Fibroblast of lung (primary cell): Measurements from ENCODE around the gene PTPRA.

Experiments used
- EZH2 ChIP-seq: IDR thresholded peaks from 2 replicates; pipeline ENCODE4 v1.5.1; 2012; ENCODE audit warnings: low read length, control low read depth, mild to moderate bottlenecking; ENCODE audit errors: missing control alignments
- TF ChIP-seq, protein P1 (sequence below), 2 donors: IDR thresholded peaks in 1 of 2; conservative IDR thresholded peaks in 1 of 2; 1 replicate in 1 of 2; 2 replicates in 1 of 2; pipeline ENCODE4 v1.5.1; 2011 to 2012; ENCODE audit warnings: low read length in 2 of 2, control low read depth in 1 of 2, inconsistent platforms in 1 of 2, low read depth in 1 of 2, mild to moderate bottlenecking in 1 of 2

DNA sequence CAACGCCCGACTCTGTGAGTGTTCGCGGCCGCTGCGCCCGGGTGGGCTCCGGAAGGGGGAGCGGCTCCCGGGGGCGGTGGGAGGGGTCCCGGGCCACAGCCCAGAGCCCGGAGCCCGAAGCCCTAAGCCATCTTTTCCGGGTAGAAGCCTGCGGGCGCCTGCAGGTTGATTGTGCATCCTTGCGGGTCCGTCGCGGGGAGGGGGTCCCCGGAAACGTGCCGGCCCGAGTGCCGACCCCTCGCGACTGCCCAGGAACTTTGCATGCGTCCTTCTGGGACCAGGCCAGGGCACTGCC, 413 bp downstream of the PTPRA start:
- TF ChIP-seq, protein P1, sequence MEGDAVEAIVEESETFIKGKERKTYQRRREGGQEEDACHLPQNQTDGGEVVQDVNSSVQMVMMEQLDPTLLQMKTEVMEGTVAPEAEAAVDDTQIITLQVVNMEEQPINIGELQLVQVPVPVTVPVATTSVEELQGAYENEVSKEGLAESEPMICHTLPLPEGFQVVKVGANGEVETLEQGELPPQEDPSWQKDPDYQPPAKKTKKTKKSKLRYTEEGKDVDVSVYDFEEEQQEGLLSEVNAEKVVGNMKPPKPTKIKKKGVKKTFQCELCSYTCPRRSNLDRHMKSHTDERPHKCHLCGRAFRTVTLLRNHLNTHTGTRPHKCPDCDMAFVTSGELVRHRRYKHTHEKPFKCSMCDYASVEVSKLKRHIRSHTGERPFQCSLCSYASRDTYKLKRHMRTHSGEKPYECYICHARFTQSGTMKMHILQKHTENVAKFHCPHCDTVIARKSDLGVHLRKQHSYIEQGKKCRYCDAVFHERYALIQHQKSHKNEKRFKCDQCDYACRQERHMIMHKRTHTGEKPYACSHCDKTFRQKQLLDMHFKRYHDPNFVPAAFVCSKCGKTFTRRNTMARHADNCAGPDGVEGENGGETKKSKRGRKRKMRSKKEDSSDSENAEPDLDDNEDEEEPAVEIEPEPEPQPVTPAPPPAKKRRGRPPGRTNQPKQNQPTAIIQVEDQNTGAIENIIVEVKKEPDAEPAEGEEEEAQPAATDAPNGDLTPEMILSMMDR (conservative IDR thresholded peaks at IDR 0.05 in 1 of 2, IDR thresholded peaks at IDR 0.05 in 1 of 2; ENCODE audit: low read depth in 1 of 2, low read length in 2 of 2) = no peak
- TF ChIP-seq EZH2 = no peak
